ENCODE data around the gene KIR3DL2.
"Not testable (repeated sequence)": the region's sequence is repeated elsewhere in the genome, so short reads cannot be mapped to it uniquely, and the experiment has no call there.

KIR3DL2 gene

DNA sequence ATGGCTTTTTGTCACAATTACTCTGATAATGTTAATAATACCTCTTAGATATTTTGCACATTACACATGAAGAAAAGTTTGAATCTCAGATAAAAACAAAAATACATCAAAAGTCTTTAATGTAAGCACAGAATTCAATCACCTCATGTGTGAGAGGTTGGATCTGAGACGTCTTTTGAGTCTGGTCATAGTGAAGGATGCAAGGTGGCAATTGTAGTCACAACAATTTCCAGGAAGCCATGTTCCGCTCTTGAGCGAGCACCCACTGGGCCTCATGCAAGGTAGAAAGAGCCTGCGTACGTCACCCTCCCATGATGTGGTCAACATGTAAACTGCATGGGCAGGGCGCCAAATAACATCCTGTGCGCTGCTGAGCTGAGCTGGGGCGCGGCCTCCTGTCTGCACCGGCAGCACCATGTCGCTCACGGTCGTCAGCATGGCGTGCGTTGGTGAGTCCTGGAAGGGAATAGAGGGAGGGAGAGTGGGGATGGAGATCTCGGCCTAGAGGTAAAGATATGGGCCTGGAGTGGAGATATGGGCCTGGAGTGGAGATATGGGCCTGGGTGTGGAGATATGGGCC, at the start of gene KIR3DL2:
Gene KIR3DL2 (plus strand): TSS at position 383 of the 580 bp plus-strand sequence. CDS start 33 bp downstream, at position 416.
- DNase-seq = not testable (repeated sequence)

GRCh38 chr19:54803410-54803809, 46.8 kb upstream of the KIR3DL2 start, which contains the start of gene KIR2DL4:
TSS of gene KIR2DL4 (plus strand) at chr19:54803610. CDS start at chr19:54803652, 42 bp downstream.
- DNase-seq = no peak

DNA sequence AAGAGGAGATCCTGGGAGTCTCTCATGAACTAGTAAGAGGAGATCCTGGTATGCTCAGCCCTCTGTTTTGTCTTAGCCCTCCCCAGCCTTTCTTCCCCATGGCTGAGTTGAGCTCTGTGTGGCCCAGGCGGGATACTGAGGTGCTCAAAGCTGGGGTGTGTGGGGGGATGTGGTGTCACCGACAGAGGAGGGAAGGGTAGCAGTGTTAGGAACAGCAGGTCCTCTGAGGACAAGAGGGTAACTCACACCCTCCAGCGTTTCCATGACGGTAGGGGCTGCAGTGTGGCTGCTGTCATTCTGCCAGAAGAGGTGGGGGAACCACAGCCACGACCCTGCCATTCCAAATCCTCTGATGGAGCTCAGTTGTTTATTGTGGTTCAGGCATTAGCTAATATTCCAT, 46.1 kb upstream of the KIR3DL2 start:
- DNase-seq = no peak

DNA sequence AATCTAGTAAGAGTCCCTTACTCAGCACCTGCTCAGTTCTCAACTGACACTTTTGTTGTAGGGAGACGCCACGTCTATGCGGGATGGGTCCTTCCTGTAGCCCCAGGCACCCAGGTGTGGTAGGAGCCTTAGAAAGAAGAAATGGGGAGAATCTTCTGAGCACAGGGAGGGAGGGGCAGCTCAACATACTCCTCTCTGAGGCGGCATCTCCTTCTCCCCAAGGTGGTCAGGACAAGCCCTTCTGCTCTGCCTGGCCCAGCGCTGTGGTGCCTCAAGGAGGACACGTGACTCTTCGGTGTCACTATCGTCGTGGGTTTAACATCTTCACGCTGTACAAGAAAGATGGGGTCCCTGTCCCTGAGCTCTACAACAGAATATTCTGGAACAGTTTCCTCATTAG, 45.7 kb upstream of the KIR3DL2 start:
- DNase-seq = no peak

GRCh38 chr19:54805665-54806515, 44.4 kb upstream of the KIR3DL2 start:
- DNase-seq = no peak

GRCh38 chr19:54806516-54806838, 43.8 kb upstream of the KIR3DL2 start:
- no peak for DNase-seq

DNA sequence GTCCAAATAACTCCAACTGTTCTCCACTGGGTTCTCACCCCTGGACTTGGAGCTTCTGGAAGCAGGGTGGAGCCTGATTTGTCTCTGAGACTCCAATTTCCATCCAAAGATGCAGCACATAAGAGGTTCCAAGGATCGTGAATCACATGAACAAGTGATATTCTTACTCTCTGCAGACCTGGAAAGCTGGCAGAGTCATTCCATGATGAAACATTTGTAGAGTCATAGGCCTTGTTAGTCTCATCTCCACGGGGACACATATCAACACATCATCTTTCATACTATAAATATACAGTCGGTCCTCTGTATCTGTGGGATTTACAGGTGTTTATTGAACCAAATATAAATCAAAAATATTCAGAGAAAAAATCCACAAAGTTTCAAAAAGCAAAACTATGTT, 35.7 kb upstream of the KIR3DL2 start:
- DNase-seq = not testable (repeated sequence)

GRCh38 chr19:54816251-54816650, 34.0 kb upstream of the KIR3DL2 start, which contains the start of gene KIR3DL1:
TSS of gene KIR3DL1 (plus strand) at chr19:54816468.
- DNase-seq = not testable (repeated sequence)

DNA sequence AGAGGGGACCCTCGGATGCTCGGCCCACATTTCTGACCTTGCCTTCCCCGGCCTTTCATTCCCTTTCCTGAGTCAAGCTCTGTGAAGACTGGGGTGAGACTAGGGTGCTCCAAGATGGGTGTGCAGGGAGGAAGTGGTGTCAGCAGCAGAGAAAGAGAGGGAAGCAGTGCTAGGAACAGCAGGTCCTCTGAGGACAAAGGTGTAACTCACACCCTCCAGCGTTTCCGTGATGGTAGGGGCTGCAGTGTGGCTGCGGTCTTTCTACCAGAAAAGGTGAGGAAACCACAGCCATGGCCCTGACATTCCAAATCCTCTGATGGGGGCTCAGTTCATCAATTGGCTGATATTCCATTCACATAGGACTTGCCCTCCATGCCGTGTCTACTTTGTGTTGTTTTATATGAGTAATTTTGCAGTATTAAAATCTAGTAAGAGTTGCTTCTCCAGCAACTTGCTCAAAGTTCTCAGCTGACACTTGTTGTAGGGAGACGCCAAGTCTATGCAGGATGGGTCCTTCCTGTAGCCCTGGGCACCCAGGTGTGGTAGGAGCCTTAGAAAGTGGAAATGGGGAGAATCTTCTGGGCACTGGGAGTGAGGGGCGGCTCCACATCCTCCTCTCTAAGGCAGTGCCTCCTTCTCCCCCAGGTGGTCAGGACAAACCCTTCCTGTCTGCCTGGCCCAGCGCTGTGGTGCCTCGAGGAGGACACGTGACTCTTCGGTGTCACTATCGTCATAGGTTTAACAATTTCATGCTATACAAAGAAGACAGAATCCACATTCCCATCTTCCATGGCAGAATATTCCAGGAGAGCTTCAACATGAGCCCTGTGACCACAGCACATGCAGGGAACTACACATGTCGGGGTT, 32.3 kb upstream of the KIR3DL2 start:
- no peak for DNase-seq

- not testable (repeated sequence) for DNase-seq
Measured at GRCh38 chr19:54824416-54824815, 25.8 kb upstream of the KIR3DL2 start.

- DNase-seq = not testable (repeated sequence)
Measured at GRCh38 chr19:54825326-54825725, 24.9 kb upstream of the KIR3DL2 start.

- not testable (repeated sequence) for DNase-seq
Measured at GRCh38 chr19:54828064-54828463, 22.2 kb upstream of the KIR3DL2 start.

DNA sequence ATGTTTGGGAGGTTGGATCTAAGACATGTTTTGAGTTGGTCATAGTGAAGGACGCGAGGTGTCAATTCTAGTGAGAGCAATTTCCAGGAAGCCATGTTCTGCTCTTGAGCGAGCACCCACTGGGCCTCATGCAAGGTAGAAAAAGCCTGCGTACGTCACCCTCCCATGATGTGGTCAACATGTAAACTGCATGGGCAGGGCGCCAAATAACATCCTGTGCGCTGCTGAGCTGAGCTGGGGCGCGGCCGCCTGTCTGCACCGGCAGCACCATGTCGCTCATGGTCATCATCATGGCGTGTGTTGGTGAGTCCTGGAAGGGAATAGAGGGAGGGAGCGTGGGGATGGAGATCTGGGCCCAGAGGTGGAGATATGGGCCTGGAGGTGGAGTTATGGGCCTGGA, 17.7 kb upstream of the KIR3DL2 start, which contains the start of gene KIR2DS4:
Gene KIR2DS4 (plus strand): TSS at position 181 of the 400 bp plus-strand sequence.
- not testable (repeated sequence) for DNase-seq

DNA sequence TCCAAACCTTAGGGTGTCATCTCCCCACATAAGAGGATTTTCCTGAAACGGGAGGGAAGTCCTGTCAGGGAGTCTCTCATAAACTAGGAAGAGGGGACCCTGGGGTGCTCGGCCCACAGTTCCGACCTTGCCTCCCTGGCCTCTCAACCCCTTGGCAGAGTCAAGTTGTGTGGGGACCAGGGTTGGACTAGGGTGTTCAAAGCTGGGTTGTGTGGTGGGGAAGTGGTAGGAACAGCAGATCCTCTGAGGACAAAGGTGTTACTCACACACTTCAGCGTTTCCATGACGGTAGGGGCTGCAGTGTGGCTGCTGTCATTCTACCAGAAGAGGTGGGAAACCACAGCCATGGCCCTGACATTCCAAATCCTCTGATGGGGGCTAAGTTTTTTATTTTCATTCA, 15.1 kb upstream of the KIR3DL2 start:
- DNase-seq = not testable (repeated sequence)

DNA sequence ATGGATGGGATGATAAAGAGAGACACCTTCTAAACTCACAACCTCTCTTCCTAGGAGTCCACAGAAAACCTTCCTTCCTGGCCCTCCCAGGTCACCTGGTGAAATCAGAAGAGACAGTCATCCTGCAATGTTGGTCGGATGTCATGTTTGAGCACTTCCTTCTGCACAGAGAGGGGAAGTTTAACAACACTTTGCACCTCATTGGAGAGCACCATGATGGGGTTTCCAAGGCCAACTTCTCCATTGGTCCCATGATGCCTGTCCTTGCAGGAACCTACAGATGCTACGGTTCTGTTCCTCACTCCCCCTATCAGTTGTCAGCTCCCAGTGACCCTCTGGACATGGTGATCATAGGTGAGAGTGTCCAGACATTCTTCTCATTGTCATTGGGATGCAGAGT, 12.7 kb upstream of the KIR3DL2 start:
- DNase-seq = not testable (repeated sequence)

DNA sequence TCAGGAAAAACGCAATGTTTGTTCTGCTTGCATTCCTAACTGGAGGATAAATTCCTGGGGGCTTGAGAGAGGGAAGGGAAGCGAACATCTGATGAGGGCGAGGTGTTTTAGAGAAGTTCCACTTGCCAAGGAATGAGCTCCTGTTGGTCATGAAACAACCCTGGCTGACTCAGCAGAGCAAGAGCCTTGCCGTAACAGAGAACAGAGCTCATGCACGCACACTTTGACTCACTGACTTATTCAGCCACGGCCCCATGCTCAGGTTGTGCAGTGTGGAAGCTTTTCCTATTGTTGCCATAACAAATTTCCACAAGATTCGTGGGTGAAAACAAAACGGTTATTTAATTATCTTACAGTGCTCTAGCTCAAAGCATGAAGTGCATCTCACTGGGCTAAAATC, 7.1 kb upstream of the KIR3DL2 start:
- not testable (repeated sequence) for DNase-seq

GRCh38 chr19:54850930-54851329, 687 bp downstream of the KIR3DL2 start:
- DNase-seq = no peak

DNA sequence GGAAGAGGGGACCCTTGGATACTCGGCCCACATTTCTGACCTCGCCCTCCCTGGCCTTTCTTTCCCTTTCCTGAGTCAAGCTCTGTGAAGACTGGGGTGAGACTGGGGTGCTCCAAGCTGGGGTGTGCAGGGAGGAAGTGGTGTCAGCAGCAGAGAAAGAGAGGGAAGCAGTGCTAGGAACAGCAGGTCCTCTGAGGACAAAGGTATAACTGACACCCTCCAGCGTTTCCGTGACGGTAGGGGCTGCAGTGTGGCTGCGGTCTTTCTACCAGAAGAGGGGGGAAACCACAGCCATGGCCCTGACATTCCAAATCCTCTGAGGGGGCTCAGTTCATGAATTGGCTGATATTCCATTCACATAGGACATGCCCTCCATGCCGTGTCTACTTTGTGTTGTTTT, 1.1 kb downstream of the KIR3DL2 start:
- DNase-seq = no peak

DNA sequence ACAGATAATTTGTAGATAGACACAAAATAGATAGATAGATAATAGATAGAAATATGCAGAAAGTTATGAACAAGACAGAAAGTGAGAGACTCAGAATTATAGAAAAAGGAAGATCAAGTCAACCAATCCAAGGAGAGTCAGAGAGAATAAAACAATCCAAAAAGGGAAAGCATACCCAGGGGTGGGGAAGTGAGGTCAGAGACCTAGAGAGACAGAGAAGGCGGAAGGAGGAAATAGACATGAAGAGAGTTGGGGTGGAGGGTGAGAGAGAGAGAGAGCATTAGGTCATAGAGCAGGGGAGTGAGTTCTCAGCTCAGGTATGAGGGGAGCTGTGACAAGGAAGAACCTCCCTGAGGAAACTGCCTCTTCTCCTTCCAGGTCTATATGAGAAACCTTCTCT, 5.0 kb downstream of the KIR3DL2 start:
- DNase-seq = not testable (repeated sequence)

- DNase-seq = not testable (repeated sequence)
Measured at GRCh38 chr19:54858476-54858875, 8.2 kb downstream of the KIR3DL2 start.

DNA sequence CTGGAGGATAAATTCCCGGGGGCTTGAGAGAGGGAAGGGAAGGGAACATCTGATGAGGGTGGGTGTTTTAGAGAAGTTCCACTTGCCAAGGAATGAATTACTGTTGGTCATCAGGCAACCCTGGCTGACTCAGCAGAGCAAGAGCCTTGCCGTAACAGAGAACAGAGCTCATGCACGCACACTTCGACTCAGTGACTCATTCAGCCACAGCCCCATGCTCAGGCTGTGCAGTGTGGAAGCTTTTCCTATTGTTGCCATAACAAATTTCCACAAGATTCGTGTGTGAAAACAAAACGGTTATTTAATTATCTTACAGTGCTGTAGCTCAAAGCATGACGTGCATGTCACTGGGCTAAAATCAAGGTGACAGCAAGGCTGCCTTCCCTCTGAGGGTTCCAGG, 9.2 kb downstream of the KIR3DL2 start:
- DNase-seq = not testable (repeated sequence)

- not testable (repeated sequence) for DNase-seq
Measured at GRCh38 chr19:54863459-54863858, 13.2 kb downstream of the KIR3DL2 start.

DNA sequence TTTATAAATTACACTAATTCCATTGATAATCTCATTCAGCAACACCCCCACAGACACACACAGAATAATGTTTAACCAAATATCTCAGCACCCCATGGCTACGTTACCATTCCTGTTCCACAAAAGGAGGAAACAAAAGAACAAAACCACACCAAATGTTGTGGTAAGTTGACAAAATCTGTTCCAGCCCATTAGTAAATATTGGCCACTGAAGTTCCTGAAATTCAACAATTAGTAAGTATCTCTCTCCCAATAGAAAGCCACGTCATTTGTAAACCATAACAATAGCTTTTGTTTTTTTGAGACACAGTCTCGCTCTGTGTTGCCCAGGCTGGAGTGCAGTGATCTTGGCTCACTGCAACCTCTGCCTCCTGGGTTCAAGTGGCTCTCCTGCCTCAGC, 21.5 kb downstream of the KIR3DL2 start:
- no peak for DNase-seq

Measured in NCI-H774 (cell line).